NCI-H774 (cell line): ENCODE measurements around the gene MAGEC2.

ENCODE experiments used
- DNase-seq: peaks from one replicate; lab custom pipeline; 2025; lab: John Stamatoyannopoulos, UW

The MAGEC2 gene

GRCh38 chrX:142204522-142205433 lies at the start of gene MAGEC2:
MAGEC2 (minus strand) TSS chrX:142205290; CDS start chrX:142203987, 1,303 bp downstream.
- DNase-seq: peak; percentile 73

GRCh38 chrX:142251680-142252079 lies 46.6 kb upstream of the MAGEC2 start:
- no peak for DNase-seq

- no peak for DNase-seq
Observed at GRCh38 chrX:142251202-142251601, 46.1 kb upstream of the MAGEC2 start.

GRCh38 chrX:142250502-142250901 lies 45.4 kb upstream of the MAGEC2 start:
- DNase-seq: no peak

GRCh38 chrX:142249721-142250120 lies 44.6 kb upstream of the MAGEC2 start:
- DNase-seq: no peak

- no peak for DNase-seq
Observed at GRCh38 chrX:142244568-142244967, 39.5 kb upstream of the MAGEC2 start.

- DNase-seq: no peak
Observed at GRCh38 chrX:142238536-142238935, 33.4 kb upstream of the MAGEC2 start.

GRCh38 chrX:142233400-142233799 lies 28.3 kb upstream of the MAGEC2 start:
- DNase-seq: no peak

GRCh38 chrX:142214081-142214480 lies 9.0 kb upstream of the MAGEC2 start:
- no peak for DNase-seq

- no peak for DNase-seq
Observed at GRCh38 chrX:142201113-142201512, 4.0 kb downstream of the MAGEC2 start.

- no peak for DNase-seq
Observed at GRCh38 chrX:142186103-142186502, 19.0 kb downstream of the MAGEC2 start.

GRCh38 chrX:142184756-142185602 lies 20.1 kb downstream of the MAGEC2 start:
- no peak for DNase-seq

- DNase-seq: no peak
Observed at GRCh38 chrX:142156567-142156966, 48.5 kb downstream of the MAGEC2 start.
